T1000 (cell line): Measurements from ENCODE around the gene KLHL40.
A peak's percentile ranks its signal among the peaks of the same experiment; 100 is the strongest.

Experiments used
- DNase-seq: peaks from one replicate; lab custom pipeline; 2025; ENCODE audit warnings: mixed read lengths; lab: John Stamatoyannopoulos, UW

The KLHL40 gene

DNA sequence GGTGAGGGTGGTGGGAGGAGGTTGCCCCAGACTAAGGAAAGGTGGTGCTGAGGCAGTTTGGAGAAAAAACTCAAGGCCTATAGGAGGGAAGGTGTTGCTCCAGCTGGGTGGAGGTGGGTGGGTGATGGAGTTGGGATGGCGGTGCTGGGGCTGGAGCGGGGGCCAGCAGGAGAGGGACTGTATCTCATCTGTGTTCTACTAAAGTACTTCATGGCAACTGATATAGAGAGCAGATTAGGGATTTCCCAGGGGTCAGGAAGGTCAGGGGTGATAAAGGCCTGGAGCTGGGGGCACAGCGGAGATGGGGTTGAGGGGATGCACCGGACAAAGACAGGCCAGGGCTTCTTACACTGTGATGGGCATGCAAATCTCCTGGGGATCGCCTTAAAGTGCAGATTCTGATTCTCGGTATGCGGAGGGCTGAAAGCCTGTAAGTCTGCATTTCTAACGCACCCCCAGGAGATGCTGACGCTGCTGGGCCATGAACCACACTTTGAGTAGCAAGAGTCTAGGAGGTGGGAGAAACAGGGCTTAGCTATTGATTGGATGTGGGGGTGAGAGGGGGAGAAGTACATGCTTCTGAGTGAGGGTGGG lies 4.2 kb downstream of the KLHL40 start:
- no peak for DNase-seq

DNA sequence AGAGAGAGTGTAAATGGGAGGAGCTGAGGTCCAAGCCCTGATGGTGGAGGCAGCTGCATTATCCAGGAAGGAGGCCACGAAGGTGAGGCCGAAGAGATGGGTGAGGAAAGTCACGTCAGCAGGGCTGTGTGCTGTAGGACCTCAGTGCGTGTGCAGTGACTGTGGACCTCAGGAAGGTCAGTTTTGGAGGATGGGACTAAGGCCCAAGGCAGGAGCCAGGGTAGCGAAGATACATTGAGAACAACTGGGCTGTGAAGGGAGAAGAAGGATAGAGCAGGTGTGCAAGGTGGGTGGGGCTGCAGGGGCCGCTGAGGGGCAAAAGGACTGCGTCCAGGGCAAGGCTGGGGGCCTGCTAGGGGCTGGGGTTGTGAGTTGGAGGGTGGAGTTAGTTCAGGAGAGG lies 4.9 kb downstream of the KLHL40 start:
- DNase-seq: no peak

DNA sequence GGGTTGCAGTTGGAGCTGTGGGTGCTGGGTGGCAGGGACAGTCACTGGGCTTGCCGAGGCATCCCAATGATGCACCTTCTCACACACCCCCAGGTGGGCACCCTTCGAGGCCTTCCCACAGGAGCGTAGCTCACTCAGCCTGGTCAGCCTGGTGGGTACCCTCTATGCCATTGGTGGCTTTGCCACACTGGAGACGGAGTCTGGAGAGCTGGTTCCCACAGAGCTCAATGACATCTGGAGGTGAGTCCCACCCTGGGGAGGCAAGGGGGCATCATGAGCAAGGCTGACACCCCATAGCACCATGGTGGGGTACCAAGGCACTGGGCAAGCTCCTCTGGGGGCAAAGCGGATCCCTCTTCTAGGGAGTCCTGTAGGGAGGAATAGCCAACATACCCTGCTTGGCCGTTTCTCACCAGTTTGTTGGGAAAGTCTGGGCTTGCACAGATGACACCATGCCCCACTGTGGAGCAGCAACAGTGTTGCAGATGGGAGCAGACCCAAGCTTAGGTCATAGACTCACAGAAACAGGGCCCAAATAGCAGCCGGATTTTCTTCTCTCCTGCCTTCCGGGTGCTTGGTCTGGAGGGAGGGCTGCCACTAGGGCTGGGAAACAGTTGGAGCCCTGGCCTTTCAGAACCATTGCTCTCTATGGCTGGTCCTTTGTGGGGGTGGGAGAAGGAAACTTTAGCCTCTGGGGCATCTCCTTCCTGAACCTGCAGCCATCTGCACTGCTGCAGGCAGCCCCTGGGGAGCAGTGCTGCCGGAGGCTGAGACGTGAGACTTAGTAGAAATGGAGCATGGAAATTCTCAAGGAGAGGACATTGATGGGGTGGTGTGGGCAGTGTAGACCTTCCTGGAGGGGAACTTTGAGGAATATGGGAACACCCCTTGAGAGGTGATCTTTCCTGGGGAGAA lies 5.7 kb downstream of the KLHL40 start:
- no peak for DNase-seq

DNA sequence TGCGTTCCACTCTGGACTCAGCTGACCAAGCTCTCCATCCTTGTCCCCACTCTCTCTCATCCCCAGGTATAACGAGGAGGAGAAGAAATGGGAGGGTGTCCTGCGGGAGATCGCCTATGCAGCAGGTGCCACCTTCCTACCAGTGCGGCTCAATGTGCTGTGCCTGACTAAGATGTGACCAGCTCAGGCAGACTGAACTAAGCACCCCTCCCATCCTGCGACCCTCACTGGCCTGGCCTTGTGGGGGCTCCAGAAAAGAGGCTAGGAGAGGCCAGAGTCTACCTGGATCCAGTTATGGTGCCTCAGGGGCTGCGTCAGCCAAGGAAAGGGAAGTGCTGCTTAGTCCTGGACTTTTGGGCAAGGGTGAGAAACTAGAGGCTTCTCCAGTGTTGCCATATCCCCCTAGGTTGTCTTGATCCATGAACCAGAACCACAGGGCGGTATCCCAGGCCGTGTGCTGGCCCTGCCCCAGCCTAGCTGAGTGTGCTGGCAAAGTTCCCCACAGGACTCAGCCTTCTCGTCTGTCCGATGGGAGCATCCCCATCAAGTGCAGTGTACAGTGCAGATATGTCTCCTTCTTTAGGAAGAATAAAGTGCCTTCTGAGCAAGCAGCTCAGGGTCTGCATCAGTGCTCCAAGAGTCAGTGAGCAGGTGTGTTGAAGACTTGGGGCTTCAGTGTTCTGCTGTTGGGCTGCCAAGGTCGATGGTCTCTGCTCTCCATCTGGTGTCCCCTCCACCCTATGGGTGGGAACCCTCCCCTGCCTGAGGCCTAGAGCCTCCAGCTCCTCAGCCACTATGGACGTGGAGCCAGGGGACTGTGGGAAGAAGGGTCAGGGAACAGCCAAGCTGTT lies 6.7 kb downstream of the KLHL40 start:
- no peak for DNase-seq

DNA sequence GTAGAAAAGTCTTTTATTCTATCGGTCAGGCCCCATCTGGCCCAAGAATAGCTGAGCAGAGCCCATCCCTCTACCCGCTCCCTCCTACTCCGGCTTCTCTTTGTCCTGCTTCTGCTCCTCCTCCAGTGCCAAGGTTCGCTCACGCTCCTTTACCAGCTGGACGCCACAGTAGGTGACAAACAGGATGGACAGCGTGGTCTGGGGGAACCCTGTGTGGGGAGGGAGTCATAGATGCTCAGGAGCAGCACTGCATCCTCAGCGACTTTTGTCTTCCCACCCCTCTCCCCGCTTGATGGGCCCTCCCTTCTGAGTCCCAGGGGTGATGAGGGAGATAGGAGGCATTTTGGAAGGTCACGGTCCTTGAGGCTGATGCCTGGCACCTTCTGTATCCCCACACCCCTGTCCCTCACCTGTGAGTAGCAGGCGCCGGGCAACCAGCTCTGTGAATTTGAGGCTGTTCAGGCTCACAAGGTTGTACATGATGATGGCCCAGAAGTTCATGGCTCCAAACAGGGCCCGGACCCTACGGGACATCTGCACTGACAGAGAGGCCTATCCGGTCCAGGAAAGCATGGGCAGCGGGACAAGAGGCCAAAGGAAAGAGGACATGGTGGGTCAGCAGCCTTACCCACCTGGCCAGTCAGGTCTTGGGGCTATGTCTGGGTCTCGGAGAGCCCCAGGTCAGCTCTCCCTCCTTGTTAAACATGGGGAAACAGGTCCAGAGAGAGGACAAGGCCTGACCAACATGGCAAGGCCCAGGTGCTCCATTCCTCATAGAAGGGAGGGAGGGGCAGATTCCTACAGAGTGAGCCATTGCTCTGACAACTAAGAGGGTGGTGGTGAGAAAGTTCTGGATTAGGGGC lies 7.6 kb downstream of the KLHL40 start:
- DNase-seq: no peak

DNA sequence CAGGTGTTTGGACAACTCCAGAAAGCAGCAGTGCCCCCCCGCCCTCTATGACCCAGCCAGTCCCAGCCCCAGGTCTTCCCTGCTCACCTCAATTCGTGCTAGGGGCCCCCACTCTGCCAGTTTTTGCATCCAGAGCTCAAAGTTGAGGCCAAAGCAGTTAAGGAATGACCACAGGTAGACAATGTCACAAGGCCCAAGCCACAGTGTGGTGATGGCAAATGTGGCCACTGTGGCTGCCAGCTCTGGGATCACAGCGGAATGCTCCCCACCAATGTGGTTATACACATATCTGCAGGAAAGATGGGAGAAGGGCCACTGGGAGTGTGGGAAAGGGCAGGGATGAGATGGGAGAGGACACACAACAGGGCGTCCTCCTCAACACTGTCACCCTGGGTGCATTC lies 8.2 kb downstream of the KLHL40 start:
- no peak for DNase-seq

DNA sequence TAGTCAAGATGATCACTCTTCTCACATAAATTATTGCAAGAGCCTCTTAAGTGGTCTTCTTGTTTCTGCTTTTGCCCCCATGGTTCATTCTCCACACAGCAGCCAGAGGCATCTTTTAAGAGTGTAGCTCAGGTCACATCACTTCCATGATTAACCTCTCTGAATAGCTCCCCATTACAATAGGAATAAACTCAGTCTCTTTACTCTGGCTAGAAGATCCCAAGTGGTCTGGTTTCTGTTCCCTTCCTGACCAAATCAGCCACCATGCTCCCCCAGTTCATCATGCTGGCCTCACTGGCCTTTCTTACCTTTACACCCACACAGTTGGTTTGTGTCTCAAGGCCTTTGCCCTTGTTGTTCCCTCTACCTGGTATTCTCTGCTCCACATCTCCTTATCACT lies 9.0 kb downstream of the KLHL40 start:
- no peak for DNase-seq

DNA sequence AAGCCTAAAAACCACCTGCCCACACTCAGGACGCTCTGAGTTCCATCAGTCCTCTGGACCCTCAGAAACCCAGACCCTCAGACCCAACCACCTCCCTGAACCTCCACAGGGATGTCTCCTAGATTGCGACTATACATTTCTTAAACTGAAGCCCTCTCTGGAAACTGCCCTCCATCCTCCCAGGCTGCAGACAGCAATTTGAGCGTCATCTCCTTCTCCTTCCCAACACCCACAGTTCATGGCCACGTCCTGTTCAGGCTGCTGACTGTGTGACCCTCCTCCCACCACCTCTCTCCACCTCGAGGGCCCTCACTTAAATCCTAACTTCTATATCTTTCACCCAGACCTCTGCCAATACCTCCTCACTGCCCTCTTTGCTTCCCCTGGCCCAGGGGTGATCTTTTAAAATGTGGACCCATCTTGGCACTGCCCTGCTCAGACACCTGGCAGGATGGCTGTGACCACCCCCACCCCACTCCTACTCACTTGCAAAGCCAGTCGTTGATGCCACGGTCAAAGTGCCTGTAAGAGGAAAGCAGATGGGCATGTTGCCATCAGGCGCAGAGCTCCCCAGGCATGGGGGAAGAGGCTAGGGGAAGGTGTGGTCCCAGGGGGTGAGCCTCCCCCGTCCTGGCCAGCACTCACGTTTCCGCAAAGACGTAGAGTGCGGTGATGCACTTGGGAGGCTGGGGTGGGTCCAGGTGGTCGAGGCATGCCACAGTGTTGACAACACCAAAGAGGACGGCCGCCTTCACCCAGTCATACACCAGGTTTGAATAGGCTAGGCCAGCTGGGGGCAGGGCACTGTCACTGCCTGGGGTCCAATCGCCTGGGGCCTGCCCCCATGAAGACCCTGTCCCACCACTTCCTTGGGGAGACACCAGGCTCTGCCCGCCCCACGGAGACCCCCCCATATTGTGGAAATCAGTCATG lies 11.3 kb downstream of the KLHL40 start:
- no peak for DNase-seq

DNA sequence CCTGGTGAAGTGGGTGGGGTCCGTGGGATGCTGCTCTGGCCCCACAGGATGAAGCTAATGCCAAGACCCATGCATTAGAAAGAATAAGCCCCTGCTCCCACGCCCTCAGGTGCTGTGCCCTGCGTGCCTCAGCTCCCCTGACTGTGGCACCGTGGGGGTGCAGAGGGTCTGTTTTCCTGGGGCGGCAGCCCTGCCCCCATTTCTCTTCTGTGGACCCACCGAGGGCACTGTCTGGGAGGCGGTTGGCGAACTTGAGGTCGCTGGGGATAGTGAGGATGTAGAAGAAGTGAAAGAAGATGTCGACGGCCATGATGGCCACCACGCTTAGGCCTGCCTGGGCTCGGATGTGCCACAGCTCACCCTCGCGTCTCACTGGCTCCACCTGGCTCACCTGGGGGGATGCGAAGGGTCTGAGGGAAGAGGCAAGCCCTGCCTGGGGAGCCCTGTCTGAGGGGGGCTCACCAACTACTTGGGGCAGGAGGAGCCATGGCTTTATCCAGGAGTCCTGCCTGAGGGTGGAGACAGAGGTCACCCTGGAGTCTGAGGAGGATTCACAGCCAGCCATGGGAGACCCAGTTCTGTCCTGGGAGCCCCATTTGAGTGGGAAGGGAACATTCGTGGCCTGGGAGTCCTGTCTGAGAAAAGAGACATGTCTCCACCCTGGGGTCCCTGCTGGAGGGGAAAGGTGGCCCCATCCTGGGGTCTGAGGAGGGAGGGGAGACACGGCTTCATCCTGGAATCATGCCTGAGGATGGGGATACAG lies 12.1 kb downstream of the KLHL40 start:
- DNase-seq: no peak

DNA sequence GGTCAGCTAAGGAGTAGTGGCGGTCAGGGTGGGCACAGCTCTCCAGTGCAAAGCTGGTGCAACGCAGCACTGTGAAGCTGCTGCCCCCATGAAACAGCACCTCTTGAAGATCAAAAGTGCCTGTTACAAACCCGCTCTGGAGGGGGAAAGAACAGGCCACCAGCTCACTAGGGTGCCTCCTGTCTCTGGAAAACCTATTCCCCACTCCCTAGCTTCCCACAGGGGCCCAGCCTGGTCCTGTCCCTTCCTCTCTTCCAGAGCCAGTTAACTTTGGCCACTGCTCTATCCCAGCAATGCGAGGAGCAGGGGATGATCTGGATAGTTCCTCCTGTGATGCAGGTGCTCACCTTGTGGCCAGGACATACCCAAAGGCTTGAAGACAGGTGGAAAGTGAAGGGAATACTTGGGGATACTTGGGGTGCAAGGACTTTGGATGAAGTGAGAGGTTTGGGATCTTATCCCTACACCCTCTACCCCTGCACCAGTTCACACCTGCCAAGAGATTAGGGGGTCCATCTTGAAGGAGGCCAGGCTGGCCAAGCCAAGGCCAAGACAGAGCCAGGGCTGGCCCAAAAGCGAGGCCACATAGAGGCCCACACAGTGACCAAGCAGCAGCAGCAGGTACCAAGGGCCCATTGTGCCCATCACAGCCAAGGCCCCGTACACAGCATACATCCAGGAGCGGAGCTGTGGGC lies 13.0 kb downstream of the KLHL40 start:
- no peak for DNase-seq

DNA sequence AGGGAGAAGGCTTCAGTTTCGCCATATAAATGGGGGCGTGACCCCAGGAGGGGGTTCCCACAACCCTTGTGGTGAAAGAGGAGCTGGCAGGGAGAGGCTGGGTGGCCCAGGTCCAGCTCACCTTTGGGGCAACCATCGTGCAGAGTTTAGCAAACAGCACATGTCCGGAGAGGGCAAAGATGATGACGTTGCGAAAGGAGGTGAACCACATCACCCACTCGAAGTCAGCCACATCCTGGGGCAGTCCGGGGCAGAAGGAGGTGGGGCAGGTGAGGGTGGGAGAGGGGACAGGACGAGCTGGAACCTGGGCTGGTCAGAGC lies 13.5 kb downstream of the KLHL40 start:
- no peak for DNase-seq

DNA sequence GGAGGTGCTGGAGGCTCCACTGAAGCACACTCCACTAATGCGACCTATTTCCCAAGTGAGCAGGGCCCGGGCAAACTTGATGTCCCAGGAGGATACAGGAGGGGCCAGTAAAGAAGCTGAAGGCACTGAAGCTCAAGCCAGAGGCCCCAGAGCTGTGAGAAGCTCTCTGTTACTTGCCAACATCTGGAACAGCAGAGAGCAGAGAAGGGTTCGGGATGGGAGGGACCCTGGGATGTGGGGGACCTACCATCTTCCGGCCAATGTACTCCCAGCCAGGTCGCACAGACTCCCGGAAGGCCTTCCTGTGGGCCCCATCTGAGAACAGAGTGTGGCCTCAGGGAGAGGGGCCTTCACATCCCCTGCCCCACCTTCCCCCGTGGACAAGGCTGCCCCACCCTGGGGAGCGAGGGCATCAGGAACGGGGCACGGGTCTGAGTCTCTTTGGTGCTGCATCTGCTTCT lies 14.2 kb downstream of the KLHL40 start:
- DNase-seq: no peak

DNA sequence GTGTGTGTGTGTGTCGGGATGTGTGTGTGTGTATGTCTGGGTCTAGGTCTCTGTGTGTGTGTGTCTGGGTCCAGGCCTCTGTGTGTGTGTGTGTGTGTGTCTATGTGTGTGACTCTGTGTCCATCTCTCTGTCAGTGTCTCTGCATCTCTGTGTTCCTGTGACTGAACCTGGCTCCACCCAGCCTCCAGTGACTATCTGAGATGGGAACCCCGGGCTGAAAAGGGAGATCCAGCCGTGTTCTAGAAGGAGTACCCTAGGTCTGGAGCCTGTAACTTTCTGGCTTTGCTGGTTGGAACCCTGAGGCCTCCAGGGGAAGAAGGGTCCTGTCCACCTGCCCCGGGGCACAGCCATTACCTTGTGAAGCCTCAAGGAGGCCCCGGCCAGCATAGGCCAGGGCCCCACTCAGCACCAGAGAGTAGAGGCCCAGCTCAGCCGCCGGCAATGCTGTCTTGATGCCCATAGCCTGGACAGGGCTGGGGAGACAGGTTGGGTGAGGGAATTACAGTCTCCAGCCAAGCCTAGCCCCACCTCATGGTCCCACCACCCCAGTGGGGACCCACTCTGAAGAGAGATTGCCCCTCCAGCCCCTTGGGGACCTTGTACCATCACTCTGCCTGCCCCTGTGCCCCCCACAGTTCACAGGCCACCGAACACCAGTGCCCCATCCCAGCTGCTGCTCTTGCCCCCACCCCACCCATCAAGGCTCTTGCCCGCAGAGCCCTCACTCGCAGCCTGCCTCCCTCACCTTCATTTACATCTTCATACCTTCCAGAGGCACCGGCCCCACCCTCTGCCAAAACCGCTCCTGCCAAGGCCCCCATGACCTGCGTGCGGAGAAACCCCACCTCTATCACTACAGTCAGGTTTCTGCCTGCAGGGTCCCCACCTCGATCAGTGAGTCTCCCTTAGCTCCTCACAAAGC lies 15.3 kb downstream of the KLHL40 start:
- no peak for DNase-seq

DNA sequence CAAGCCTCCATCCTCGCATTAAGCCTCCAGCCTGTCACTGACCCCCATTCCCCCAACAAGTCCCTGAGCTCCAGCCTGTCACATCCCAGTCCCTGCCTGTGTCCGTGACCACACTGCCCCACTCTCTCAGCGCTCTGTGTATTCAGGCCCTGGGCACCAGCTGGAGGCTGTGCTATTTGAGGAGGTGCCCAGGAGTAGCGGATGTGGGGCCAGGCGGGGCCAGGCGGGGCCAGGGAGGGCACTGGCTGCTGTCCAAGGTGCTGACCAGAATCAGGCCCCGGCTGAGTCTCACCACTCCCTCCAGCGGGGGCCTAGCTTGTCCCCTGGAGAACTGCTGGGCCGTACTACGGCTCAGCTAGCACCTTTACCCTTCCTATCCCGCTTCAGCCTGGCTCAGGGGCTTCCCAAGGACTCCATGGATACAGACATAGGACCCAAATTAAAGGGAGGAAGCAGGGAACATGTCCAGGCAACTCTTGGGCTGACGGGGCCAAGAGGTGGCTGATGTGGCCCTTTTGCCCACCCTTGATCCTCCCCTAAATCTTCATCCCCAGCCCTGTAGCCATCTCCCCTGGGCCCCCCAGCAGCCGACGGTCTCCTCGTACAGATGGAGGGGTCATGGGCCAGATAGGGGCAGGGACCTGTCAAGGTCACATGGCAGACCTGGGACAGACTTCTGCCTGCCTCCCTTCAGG lies 16.2 kb downstream of the KLHL40 start:
- DNase-seq: peak; percentile 14

DNA sequence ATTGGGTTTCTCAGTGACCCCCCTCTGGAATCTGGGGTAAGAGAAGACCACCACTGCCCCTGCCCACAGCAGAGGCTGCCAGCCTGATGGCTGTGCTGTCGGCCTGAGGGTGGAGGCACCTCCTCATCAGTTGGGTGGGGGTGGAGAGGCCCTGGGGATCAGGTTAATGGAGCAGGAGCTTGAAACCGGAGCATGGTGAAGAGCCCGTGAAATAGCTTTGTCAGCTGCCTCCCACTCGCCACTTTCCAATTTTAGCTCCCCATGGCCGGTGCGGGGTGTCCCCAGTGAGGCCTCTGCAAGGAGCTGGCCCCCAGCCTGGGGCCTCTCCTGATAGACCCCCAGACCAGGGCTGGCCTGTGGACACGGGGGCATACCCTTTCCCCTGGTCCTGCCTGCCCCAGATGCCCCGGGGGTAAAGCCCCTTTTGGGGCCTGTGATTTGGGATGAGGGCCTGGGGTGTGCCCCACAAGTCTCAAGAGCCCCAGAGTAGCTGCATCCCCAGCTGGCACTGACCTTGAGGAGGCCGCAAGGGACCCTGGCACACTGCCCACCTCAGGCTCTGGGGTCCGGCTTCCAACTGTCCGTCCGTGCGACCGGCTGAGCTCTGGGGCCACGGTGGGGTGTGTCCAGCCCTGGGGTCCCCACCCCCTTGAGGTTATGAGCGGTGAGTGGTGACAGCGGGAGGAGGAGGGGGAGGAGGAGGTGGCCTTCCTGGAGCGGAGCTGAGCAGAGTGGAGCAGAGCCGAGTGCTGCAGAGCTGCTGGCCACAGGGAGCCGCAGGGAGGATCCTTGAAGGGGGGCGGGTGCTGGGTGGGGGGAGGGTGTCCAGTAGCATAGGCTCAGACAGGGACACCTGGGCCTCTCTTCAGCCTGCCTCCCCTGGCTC lies 17.0 kb downstream of the KLHL40 start, which contains the start of gene HHATL:
Gene HHATL, minus strand, starts transcription at position 733 of the 886 bp plus-strand sequence. CDS start 1,972 bp downstream, outside the sequence.
- no peak for DNase-seq

DNA sequence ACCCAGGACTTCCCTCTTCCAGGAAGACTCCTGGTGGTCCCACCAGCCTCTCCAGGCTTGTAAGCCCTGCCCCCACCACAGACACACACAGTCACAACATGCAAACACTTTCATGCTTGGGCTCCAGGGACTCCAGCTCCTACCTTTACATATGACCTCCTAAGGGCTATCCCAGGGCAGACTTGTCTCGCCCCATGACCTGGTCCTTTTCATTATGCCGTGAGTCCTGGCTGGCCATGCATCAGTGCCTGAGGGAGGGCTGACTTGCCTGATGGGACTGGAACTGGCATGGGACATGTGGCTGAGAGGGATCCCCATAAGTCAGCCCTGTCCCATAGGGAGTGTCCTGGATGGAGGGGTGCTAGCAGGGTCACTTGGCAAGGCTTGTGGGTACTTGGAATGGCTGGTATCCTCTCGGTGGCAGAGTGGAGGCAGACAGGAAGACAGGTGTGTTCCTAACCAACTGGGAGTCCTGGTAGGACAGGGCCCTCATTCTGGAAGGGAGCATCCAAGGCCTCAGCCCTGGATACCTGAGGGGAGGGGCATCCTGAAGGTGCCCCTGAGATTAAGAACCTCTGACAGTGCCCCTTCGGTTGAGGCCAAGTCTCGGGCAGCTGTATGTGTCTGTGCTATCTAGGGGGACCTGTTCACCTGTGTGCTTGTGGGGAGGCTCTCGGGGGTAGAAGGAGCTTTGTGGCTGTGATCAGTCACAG lies 17.8 kb downstream of the KLHL40 start:
- no peak for DNase-seq
